ENCODE results near the gene CCP110.

Gene CCP110

GRCh38 chr16:19588661-19589060 is 64.9 kb downstream of the CCP110 start:
- in situ Hi-C loops (cut with HindIII; ENCODE audit: low sequenced_read_pairs): no loop called here
- H3K4me3 ChIP-seq (ENCODE audit: low read depth, low read length): no peak overlapping the region
- TF ChIP-seq, protein P1, sequence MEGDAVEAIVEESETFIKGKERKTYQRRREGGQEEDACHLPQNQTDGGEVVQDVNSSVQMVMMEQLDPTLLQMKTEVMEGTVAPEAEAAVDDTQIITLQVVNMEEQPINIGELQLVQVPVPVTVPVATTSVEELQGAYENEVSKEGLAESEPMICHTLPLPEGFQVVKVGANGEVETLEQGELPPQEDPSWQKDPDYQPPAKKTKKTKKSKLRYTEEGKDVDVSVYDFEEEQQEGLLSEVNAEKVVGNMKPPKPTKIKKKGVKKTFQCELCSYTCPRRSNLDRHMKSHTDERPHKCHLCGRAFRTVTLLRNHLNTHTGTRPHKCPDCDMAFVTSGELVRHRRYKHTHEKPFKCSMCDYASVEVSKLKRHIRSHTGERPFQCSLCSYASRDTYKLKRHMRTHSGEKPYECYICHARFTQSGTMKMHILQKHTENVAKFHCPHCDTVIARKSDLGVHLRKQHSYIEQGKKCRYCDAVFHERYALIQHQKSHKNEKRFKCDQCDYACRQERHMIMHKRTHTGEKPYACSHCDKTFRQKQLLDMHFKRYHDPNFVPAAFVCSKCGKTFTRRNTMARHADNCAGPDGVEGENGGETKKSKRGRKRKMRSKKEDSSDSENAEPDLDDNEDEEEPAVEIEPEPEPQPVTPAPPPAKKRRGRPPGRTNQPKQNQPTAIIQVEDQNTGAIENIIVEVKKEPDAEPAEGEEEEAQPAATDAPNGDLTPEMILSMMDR (IDR thresholded peaks at IDR 0.05; ENCODE audit: low read depth, low read length, missing control alignments): no peak
- no peak for DNase-seq (ENCODE audit: low read depth)

DNA sequence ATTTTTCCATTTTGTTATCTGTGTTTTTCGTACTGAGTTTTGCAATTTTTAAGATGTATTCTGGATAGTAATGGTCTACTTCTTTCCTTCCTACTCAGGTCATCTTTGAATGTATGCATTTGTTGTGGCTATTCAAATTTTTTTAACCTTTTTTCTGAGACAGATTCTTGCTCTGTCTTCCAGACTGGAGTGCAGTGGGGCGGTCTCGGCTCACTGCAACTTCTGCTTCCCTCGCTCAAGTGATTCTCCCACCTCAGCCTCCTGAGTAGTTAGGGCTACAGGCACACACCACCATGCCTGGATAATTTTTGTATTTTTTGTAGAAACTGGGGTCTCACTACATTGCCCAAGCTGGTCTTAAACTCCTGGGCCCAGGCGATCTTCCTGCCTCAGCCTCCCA is 65.4 kb downstream of the CCP110 start:
- in situ Hi-C loops (cut with HindIII; ENCODE audit: low sequenced_read_pairs): no loop called here
- no peak overlapping the region for H3K4me3 ChIP-seq (ENCODE audit: low read depth, low read length)
- DNase-seq (ENCODE audit: low read depth): no peak
- TF ChIP-seq, protein P1 (IDR thresholded peaks at IDR 0.05; ENCODE audit: low read depth, low read length, missing control alignments): no peak

DNA sequence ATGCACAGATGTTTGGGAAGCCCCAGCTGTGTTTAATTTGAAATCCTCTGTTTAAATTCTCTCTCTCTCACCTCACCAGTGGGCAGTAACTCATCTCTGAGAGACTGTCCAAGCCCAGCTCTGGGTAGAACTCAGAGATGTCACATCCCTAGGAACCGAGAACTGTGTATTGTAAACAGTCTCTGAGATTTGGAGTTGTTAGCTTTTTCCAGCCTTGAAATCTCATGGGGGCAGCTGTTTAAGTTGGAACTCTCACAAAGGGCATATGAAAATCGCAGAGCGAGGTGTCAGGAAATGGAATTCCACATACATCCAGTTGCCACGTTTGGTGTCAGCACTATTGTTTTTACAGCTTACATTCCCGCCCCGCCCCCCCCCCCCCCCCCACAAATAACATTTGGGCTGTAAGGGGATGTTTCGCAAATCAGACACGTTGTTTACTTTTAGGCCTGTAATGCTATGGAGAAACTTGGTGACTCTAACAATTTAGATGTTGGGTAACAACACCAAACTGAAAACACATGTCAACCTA is 66.1 kb downstream of the CCP110 start:
- TF ChIP-seq, protein P1 (IDR thresholded peaks at IDR 0.05; ENCODE audit: low read depth, low read length, missing control alignments): no peak
- in situ Hi-C loops (cut with HindIII; ENCODE audit: low sequenced_read_pairs): no loop called here
- no peak overlapping the region for H3K4me3 ChIP-seq (ENCODE audit: low read depth, low read length)
- no peak for DNase-seq (ENCODE audit: low read depth)

DNA sequence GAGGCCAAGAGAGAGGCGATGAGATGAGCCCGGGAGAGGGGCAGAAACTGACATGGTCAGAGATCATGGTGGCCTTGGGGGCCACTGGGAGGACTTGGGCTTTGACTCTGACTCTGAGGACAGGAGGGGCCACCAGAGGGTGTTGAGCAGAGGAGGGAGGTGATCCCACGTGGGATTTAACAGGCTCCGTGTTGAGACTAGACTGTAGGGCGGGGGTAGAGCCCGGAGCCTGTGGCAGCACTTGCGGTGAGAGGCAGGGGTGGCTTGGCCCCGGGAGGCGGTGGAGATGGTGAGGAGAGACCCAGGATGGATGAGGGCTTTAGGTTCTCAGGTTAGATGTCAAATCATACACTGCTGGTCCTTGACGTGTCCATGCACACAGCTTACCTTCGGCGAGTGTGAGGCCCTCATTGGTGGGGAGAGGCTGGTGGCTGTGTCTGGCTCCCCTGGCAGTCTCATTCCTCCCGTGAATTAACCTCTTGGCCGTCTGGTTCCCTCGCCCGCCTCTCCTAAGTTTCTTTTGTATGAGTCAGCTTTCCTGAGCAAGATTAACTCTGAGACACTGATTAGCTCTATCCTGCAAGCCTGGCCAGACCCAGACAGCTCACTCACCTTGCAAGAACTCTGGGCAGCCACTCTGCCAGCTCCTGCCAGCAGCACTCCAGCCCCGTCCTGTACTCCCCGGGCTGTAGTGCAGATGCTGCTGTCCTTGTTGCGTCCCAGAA is 71.5 kb downstream of the CCP110 start:
- H3K4me3 ChIP-seq (ENCODE audit: low read depth, low read length): no peak overlapping the region
- peak; percentile 59 for DNase-seq (ENCODE audit: low read depth)
- in situ Hi-C loops (cut with HindIII; ENCODE audit: low sequenced_read_pairs): no loop called here
- TF ChIP-seq, protein P1 (IDR thresholded peaks at IDR 0.05; ENCODE audit: low read depth, low read length, missing control alignments): no peak

DNA sequence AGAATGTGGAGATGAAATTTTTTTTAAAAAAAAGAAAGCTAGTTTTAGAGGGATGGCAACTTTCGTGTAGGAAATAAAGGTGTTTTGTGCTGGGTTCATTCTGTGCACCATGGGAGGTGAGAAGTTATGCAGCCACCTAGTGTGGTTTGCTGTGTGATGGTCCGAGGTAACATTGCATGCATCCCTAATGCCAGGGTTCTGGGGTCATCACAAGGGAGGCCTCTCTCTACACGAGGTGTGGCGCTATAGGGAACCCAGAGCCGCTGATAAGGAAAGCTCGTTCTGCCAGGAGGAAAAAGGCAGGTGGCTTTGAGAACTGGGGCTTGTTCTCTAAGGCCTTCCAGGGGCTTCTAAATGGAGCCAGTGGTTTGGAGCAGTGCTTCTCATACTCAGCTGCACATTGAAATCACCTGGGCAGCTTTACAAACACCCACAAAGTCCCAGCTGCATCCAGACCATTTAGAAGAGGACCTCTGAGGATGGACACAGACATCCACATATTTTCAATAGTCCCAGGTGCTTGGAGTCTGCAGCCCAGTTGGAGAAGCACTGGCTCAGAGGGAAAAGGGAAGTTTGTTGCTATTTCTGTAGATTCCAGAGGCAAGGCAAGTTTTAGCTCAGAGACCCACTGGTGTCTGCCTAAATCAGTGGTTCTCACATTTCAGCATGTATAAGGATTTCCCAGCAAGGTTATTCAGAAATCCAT is 75.2 kb downstream of the CCP110 start:
- DNase-seq (ENCODE audit: low read depth): no peak
- TF ChIP-seq, protein P1 (IDR thresholded peaks at IDR 0.05; ENCODE audit: low read depth, low read length, missing control alignments): no peak
- H3K4me3 ChIP-seq (ENCODE audit: low read depth, low read length): no peak overlapping the region
- in situ Hi-C loops (cut with HindIII; ENCODE audit: low sequenced_read_pairs): no loop called here

DNA sequence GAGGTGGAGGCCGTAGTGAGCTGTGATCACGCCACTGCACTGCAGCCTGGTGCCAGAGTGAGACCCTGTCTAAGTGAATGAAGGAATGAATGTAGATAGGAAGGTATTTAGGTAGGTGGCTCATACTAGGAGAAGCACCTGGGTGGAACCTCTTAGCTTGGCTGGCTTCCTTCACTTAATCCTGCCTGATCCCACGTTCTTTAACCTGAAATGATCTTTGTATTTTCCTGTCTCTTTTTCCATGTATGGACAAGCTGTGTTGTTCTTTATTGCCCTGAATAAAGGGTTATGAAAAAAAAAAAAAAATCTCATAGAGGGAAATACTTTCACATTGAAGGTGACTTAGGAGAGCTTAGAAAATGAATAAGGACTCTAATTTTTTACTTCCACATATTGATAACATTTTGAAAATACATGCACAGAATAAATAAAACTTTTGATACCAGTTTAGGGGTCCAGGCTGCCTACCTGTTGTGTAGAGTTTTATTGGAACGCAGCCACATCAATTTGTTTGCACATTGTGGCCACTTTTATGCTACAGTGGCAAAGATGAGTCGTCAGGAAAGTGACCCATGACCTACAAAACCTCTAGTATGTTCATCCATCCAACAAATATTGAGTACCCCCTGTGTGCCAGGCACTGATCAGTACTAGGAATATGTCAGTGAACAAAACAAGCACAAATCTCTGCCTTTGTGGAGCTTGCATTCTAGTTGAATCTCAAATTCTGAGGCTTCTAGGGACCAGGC is 76.4 kb downstream of the CCP110 start:
- H3K4me3 ChIP-seq (ENCODE audit: low read depth, low read length): no peak overlapping the region
- TF ChIP-seq, protein P1 (IDR thresholded peaks at IDR 0.05; ENCODE audit: low read depth, low read length, missing control alignments): no peak
- in situ Hi-C loops (cut with HindIII; ENCODE audit: low sequenced_read_pairs): loop anchor here (5.0 kb wide), 1 partner anchor 292 kb away; no protein-coding TSS in a partner anchor
- DNase-seq (ENCODE audit: low read depth): no peak
